SJSA1 (cell line): ENCODE measurements around the gene MAP4K3. TPM values are rescaled to one million over a fixed set of nuclear protein-coding genes. Genes with fewer than 3 reads are reported as not detected.

Experiments
- DNase-seq, 2 experiments: peaks; one replicate each; pipeline ENCODE4 v3.0.0-alpha.2; 2015 to 2020; ENCODE audit warnings: low spot score in 2 of 2, low read depth in 1 of 2
- H3K27ac ChIP-seq: fragments of 250-450 bp; sonication (Bioruptor Pico); 2 replicates; pipeline ENCODE4 v1.5.1; 2020; ENCODE audit warnings: mild to moderate bottlenecking, moderate library complexity
- H3K27me3 ChIP-seq: fragments of 250-450 bp; sonication (Bioruptor Pico); replicated peaks from 2 replicates; pipeline ENCODE4 v1.5.1; 2020; ENCODE audit warnings: mild to moderate bottlenecking, moderate library complexity
- H3K36me3 ChIP-seq: fragments of 250-450 bp; sonication (Bioruptor Pico); 2 replicates; pipeline ENCODE4 v1.5.1; 2020; ENCODE audit warnings: mild to moderate bottlenecking
- H3K4me1 ChIP-seq: fragments of 250-450 bp; sonication (Bioruptor Pico); replicated peaks from 2 replicates; pipeline ENCODE4 v1.6.1; 2021; ENCODE audit warnings: mild to moderate bottlenecking
- H3K4me3 ChIP-seq: fragments of 250-450 bp; sonication (Bioruptor Pico); 2 replicates; pipeline ENCODE4 v1.5.1; 2020; ENCODE audit warnings: mild to moderate bottlenecking
- H3K9me3 ChIP-seq: fragments of 250-450 bp; sonication (Bioruptor Pico); replicated peaks from 2 replicates; pipeline ENCODE4 v1.5.1; 2020; ENCODE audit warnings: mild to moderate bottlenecking
- total RNA-seq: library from RNA; depleted of rRNA; stranded (reverse); fragments of >200 nt; shearing (Covaris generic); gene quantifications from 2 replicates; pipeline ENCODE4 v1.2.3, GENCODE V29; 2014; rRNA removed

MAP4K3 gene
- 35.6 and 49.5 TPM in 2 replicates for total RNA-seq

DNA sequence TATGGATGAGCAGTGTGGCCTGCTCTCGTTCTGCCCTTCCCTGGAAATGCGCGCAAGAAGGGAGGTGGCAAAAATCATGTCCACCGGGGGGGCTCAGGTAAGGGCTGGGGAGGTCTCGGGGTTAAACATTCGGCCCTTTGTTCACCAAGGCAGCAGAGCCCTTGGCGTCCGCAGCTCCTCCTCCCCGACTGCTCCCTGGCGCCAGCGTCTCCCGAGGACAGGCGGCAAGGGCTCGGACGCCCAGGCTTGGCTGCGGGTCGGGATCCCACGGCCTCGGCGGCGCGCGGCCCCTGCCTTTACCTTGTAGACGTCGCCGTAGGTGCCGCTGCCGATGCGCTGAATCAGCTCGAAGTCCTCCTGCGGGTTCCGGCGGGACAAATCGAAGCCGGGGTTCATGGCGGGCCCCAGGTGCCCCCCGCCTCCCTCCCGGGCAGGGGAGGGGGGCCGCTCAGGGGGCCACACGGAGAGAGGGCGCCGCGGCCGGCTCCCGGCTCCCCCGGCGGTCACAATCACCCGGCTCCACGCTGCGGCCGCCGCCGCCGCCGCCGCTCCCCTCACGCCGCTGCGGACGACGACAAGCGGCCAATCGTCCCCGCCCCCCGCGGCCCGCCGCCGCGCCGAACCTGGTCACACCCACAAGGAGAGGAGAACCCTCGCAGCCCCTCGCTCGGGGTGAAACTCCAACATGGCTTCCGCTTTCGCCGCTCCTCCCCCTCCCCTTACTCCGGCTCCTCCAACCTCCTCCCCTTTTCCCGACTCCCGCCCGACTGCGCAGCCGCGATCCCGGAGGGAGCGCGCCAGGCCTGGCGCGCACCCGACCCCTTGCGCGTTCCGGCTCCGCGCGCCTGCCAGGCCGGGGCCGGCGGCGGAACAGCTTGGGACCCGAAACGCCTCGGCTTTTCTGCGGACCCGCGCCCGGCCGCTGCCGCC lies at the start of gene MAP4K3:
MAP4K3 (minus strand) TSS at position 694 of the 930 bp plus-strand sequence; CDS start at position 396, 298 bp downstream.
- peak; percentile 94 to 98 for DNase-seq
- Histone ChIP-seq H3K9me3 (no peaks in the 10 kb centered on the region), H3K4me3 (peak within 1 kb of the TSS; percentile 96), H3K36me3 (peaks cover 11% of the 10 kb centered on the region), H3K27me3 (no peaks in the 10 kb centered on the region), H3K27ac (peak within 1 kb of the TSS; percentile 85), H3K4me1 (peaks cover 42% of the 10 kb centered on the region)

DNA sequence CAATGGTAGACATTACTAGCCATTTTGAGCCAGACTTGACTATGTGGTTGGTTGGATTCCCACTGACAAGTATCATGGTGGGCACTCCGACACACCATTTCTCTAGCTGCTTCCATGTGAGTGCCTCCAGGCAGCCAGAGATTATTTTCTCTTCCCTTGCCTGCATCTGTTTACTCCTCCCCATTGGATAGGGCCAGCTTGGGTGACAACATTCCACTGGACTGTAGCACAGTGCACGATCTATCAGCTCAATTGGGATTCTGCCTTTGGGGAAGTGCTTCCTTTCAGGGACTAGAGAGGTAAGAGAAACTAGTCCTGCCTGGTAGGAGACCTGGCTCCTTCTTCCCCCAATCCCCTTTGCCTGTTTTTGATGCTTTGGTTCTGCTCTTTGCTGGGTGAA lies 49.0 kb upstream of the MAP4K3 start:
- Histone ChIP-seq H3K9me3 (no peaks in the 10 kb centered on the region), H3K27ac (no peak overlapping the region), H3K27me3 (no peaks in the 10 kb centered on the region), H3K36me3 (no peaks in the 10 kb centered on the region; the same call in 1 of the 2 replicates), H3K4me1 (peaks cover 41% of the 10 kb centered on the region), H3K4me3 (no peak overlapping the region)
- DNase-seq, result no peak

DNA sequence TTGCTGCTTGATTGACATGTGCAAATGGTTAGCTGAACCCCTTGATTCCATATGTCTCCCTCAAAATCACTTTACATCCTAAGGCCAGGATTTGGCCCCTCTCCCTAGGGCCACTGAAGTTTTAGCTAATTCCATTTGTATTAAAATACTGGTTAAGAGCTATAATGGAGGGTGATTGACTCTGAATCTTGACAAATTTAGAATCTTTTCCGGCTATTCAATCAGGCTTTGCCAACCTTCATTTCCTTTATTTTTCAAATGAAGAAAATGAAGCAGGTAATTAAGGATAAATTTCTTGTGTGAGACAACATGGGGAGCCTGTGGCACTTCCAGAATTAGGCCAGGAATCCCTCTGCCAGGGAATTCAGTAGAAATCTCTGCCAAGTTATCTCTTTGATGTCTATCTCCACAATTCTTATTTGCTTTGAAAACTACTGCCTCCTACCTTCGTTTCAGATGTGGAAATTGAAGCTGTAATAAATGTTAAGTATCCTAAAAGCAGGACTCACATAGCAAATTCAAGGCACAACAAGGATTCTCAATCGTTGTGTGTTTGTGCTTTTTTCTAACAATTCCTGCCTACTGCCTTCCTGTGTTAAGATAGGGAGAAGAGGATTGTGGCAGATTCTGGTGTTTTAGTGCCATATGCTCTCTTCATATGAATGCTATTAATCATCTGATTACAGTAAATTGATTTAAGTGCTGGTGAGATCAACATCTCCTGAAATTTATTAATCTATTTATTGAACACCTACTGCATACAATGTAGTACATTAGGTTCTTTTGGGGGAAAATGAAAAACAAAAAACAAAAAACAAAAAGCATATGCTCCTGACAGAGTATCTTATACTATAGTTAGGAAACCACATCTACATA lies 47.8 kb upstream of the MAP4K3 start:
- Histone ChIP-seq H3K36me3 (no peaks in the 10 kb centered on the region), H3K27me3 (no peaks in the 10 kb centered on the region), H3K4me1 (peaks cover 38% of the 10 kb centered on the region), H3K9me3 (no peaks in the 10 kb centered on the region), H3K4me3 (no peak overlapping the region), H3K27ac (no peak overlapping the region)
- DNase-seq, result no peak

DNA sequence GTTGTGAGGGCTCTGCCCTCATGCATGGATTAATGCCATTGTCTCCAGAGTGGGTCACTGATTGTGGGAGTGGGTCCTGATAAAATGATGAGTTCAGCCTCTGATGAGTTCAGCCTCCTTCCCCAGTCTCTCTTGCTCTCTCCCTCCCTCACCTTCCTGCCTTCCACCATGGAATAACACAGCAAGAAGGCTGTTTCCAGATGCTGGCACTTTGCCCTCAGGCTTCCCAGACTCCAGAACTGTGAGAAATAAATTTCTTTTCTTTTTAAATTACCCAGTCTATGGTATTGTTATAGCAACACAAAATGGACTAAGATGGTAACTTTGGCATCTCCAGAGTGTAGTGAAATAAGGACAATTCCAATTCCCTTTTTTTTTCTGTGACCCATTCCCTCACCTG lies 47.1 kb upstream of the MAP4K3 start:
- DNase-seq, result no peak
- Histone ChIP-seq H3K9me3 (no peaks in the 10 kb centered on the region), H3K36me3 (no peaks in the 10 kb centered on the region), H3K4me1 (peaks cover 43% of the 10 kb centered on the region), H3K27ac (no peak overlapping the region), H3K27me3 (no peaks in the 10 kb centered on the region), H3K4me3 (no peak overlapping the region)

DNA sequence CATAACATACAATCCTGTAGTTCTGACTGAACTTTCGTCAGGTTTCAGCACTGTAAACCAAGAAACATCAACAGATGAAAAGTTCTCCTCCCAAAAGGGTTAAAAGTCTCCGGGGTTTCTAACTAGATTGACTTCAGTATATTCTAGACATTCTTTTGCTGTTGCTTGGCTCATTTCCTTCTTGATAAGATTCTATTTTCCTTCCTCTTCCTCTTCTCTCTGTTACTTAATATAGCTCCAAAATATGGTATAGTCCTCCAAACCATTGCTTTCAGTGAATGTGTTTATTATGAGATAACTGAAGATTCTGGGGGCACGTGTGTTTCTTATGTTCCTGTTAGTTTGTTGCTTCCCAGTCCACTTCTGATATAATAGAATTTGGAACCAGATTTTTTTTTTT lies 46.4 kb upstream of the MAP4K3 start:
- Histone ChIP-seq H3K27ac (no peak overlapping the region), H3K4me1 (peaks cover 37% of the 10 kb centered on the region), H3K36me3 (no peaks in the 10 kb centered on the region), H3K9me3 (no peaks in the 10 kb centered on the region), H3K27me3 (no peaks in the 10 kb centered on the region), H3K4me3 (no peak overlapping the region)
- no peak for DNase-seq

DNA sequence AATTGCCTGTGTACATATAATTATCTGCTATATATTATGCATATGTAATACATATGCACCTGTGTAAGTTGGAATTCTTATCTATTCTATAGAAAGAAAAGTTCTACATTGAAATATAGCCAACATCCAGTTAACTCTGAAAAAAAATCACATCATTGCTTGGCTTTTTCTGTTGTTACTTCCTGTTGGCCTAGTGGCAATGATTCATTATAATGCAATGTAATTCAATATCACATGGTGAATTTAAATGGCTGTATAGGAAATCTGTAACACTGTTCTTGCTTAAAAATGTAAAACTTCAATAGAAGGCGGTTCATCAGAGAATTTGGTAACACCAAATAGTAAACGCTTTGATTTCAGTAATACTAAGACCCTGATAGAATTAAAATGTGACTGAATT lies 44.5 kb upstream of the MAP4K3 start:
- Histone ChIP-seq H3K27me3 (no peaks in the 10 kb centered on the region), H3K36me3 (0 out of 2 replicates have a peak, but pooled peaks cover 3% of the 10 kb centered on the region), H3K9me3 (no peaks in the 10 kb centered on the region), H3K4me1 (peaks cover 23% of the 10 kb centered on the region), H3K27ac (peak overlapping the region; percentile 32), H3K4me3 (no peak overlapping the region)
- peak in 1 of 2 experiments; percentile 49 for DNase-seq

DNA sequence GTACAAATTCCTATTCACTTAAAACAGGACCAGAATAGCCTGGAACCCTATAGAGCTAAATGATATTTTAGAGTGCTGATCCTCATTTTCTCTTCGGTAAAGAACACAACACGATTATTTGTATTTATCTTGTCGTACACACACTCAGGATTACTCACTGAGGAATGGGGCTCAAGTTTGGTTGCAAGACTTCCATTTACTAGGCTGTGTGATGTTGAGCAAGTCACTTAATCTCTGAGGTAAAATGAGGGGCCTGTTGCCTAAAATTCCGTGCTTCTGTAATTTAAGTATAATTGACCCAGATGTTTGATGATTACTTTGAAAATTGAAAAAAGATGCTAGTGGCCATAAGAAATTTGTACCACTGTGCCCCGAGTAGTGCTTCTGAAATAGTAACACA lies 42.6 kb upstream of the MAP4K3 start:
- no peaks in the 10 kb centered on the region for H3K27me3 ChIP-seq
- no peak for DNase-seq
- 0 out of 2 replicates have a peak, but pooled peaks cover 3% of the 10 kb centered on the region for H3K36me3 ChIP-seq
- H3K4me3 ChIP-seq, result no peak overlapping the region
- no peaks in the 10 kb centered on the region for H3K9me3 ChIP-seq
- H3K4me1 ChIP-seq, result peaks cover 23% of the 10 kb centered on the region
- H3K27ac ChIP-seq, result no peak overlapping the region

DNA sequence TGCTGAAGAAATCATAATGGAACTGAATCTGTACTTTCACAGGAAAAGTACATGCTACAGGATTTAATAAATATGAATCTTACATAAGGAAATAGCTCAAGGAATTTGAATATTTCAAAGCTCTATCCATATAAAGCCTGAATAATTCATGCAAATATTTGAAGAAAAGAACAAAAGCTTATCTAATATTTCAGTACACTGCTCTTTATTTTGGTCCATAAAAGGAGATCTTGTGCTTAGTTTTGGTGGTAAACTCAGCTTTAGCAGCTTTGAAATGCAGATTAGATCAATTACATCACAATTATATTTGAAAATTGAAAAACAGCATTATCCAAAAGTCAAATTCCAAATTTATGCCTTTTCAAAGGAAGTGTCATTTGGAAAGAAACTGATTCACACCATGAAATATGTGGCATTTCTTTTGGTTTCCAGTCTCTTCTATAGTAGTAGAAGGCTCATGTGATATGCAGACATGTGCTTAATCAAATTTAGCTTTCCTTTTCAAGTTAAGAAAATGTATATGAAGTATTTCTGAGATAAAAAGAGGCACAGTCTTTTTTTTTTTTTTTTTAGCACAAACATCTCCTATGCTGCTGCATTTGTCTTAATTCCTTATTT lies 42.1 kb upstream of the MAP4K3 start:
- H3K27me3 ChIP-seq, result no peaks in the 10 kb centered on the region
- DNase-seq, result no peak
- H3K36me3 ChIP-seq, result 0 out of 2 replicates have a peak, but pooled peaks cover 3% of the 10 kb centered on the region
- peaks cover 22% of the 10 kb centered on the region for H3K4me1 ChIP-seq
- no peaks in the 10 kb centered on the region for H3K9me3 ChIP-seq
- H3K27ac ChIP-seq, result no peak overlapping the region
- no peak overlapping the region for H3K4me3 ChIP-seq

DNA sequence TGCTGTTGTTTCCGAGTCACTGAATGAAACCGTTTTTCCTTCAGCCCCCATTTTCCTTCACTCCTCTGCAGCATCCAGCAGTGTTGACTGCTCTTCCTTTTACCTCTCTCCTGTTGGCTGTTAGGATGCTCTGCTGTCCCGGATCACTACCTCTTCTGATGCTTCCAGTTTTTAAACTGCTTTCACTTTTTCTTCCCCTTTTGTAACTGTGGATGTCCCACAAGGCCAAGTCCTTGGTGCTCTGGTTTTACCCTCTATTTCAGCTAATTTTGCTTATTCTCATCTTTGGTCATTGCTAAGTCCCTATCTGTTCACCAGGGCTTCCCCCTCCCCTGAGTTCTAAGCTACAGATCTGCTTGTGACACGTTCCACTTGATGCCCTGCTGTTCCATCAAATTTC lies 39.4 kb upstream of the MAP4K3 start:
- H3K36me3 ChIP-seq, result 0 out of 2 replicates have a peak, but pooled peaks cover 3% of the 10 kb centered on the region
- H3K27ac ChIP-seq, result no peak overlapping the region
- no peak for DNase-seq
- H3K27me3 ChIP-seq, result no peaks in the 10 kb centered on the region
- peaks cover 10% of the 10 kb centered on the region for H3K4me1 ChIP-seq
- no peaks in the 10 kb centered on the region for H3K9me3 ChIP-seq
- no peak overlapping the region for H3K4me3 ChIP-seq

DNA sequence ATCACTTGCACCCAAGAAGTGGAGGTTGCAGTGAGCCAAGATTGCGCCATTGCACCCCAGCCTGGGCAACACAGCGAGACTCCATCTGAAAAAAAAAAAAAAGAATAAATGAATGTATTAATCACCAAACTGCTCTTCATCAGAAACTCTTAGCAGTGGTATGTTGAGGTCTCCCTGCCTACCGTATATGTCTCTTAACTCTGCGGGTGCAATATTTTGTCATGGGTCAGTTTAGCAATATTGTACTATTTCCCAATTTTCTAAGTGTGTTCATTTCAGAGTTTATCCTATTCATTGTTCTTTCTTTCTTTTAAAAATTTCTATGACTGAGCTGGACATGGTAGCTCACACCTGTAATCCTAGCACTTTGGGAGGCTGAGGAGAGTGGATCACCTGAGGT lies 37.9 kb upstream of the MAP4K3 start:
- Histone ChIP-seq H3K36me3 (0 out of 2 replicates have a peak, but pooled peaks cover 3% of the 10 kb centered on the region), H3K4me1 (peaks cover 9% of the 10 kb centered on the region), H3K9me3 (no peaks in the 10 kb centered on the region), H3K27ac (no peak overlapping the region), H3K27me3 (no peaks in the 10 kb centered on the region), H3K4me3 (no peak overlapping the region)
- no peak for DNase-seq

DNA sequence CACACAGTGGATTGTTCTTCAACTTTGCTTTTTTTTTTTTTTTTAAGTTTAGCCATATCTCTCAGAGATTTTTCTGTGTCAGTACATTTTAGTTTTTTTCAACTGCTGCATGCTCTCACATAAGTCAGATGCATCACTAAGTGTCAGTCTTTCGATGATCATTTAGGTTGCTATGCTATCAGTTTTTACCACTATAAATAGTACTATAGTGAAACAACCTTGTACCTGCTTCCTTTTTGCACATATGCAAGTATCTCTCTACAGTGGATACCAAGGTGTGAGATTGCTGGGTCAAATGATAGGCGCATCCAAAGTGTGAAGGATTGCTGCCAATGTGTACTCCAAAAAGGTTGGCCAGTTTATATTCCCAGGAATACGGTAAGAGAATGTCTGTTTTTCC lies 33.5 kb upstream of the MAP4K3 start:
- no peak for DNase-seq
- Histone ChIP-seq H3K27me3 (no peaks in the 10 kb centered on the region), H3K27ac (no peak overlapping the region), H3K4me1 (peaks cover 30% of the 10 kb centered on the region), H3K36me3 (no peaks in the 10 kb centered on the region), H3K4me3 (no peak overlapping the region), H3K9me3 (no peaks in the 10 kb centered on the region)

DNA sequence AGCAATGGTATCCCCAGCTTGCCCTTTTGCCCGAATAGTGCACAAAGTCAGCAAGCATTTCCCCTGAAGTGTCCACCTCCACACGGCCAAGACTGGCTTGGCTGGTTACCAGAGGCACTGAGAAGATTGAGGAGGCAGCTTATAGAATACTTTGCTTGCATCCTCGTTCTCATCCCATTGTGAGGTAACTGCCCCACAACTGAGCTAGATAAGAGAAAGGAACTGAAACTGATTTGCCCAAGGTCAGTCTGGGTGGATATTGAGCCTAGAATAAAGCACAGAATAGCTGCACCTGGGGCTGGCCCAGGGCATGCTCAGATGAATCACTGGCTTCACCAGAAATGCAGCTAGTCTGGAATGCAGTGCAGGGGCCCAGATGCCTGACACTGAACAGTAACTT lies 32.7 kb upstream of the MAP4K3 start:
- Histone ChIP-seq H3K4me3 (no peak overlapping the region), H3K9me3 (no peaks in the 10 kb centered on the region), H3K27ac (no peak overlapping the region), H3K4me1 (peaks cover 30% of the 10 kb centered on the region), H3K36me3 (no peaks in the 10 kb centered on the region), H3K27me3 (no peaks in the 10 kb centered on the region)
- no peak for DNase-seq

DNA sequence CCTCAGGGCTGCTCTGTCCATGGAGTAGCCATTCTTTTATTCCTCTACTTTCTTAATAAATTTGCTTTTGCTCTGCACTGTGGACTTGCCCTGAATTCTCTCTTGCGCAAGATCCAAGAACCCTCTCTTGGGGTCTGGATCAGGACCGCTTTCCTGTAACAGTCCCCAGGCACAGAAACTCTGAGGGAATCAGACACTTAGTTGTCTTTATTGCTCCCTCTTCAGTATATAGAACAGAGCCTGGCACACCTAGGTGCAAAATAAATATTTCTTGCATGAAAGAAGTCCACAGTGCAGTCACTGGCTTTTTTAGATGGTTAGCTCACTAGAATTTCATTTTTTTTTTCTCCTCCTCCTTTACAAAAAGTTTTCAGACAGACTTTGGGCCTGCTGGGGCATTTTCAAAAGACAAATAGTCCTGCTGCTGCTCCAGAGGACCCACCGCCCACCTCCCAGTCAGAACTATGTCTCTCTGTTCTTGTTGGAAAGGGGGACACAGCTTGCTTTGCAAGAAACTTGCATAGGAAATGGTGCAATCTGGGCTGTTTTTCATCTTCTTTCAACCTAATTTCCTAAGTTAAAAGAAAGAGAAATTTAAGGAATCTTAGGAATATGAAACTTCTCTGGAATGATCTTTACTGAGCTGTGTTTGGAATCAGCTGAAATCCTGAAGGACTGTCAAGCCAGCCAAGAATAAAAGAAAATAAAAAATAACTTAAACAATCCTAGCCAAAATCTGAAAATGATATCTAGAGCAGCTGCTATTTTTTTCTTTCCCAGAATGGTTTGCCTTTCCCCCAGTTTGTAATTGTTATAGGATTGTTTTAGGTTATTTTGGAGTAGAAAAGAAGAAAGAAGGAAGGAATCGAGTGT lies 31.7 kb upstream of the MAP4K3 start:
- Histone ChIP-seq H3K4me3 (no peak overlapping the region), H3K4me1 (peaks cover 30% of the 10 kb centered on the region), H3K9me3 (no peaks in the 10 kb centered on the region), H3K27ac (no peak overlapping the region), H3K27me3 (no peaks in the 10 kb centered on the region), H3K36me3 (no peaks in the 10 kb centered on the region)
- DNase-seq, result no peak
